ENCODE results near the gene YIF1B.
A peak's percentile ranks its signal among the peaks of the same experiment; 100 is the strongest.

YIF1B gene

DNA sequence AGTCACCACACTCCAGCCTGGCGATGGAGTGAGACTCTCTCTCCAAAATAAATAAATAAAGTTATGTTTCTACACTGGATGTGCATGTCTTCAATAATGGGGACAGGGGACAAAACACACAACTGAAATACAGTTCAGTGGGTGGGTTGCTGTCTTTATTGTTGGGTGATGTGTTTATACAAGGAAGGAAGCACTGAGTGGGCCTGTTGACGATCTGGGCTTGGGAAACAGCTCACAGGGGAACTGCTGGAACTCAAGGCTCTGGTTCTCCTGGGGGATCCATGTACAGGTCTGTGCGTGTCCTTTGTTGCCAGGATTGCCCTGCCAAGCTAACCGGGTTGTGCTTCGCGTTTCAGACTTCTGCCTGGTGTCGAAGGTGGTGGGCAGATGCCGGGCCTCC, 32.5 kb downstream of the YIF1B start:
- TF ChIP-seq, protein P1, sequence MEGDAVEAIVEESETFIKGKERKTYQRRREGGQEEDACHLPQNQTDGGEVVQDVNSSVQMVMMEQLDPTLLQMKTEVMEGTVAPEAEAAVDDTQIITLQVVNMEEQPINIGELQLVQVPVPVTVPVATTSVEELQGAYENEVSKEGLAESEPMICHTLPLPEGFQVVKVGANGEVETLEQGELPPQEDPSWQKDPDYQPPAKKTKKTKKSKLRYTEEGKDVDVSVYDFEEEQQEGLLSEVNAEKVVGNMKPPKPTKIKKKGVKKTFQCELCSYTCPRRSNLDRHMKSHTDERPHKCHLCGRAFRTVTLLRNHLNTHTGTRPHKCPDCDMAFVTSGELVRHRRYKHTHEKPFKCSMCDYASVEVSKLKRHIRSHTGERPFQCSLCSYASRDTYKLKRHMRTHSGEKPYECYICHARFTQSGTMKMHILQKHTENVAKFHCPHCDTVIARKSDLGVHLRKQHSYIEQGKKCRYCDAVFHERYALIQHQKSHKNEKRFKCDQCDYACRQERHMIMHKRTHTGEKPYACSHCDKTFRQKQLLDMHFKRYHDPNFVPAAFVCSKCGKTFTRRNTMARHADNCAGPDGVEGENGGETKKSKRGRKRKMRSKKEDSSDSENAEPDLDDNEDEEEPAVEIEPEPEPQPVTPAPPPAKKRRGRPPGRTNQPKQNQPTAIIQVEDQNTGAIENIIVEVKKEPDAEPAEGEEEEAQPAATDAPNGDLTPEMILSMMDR (IDR thresholded peaks at IDR 0.05): no peak
- Histone ChIP-seq H3K27ac (no peak overlapping the region), H3K4me3 (no peak overlapping the region)
- no peak for DNase-seq (ENCODE audit: low spot score)

DNA sequence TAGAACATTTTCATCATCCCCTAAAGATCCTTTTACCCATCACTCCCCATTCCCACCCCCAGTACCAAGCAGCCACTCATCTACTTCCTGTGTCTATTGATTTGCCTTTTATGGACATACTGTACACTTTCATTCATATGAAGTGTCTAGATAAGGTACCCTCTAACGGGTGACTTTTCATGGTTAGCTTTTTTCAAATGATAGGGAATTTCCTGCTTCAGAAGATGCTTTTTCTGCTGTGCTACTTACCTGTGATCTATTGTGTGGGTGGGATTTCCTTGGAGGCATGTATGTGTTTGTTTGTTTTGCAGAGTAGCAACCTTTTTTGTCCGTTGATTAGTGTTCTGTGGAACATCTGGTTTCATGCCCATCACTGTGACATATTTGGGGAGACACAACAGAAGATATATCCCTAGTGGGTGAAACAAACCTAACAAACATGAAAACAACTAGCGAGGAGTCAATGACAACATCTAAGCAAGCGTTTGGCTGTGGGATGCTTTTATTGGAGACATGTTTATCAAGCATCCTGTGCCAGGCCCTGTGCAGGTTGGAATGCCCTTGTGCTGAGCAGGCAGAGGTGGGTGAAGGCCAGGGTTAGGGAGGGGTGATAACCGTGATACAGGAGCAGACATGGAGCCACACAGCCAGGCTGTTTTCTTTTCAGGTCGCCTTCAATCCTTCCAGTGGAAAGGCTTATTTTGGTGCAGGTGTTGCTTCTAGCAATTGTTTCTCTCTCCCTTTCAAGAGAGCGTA, 33.8 kb downstream of the YIF1B start:
- Histone ChIP-seq H3K4me3 (no peak overlapping the region), H3K27ac (no peak overlapping the region)
- TF ChIP-seq, protein P1 (IDR thresholded peaks at IDR 0.05): no peak
- DNase-seq (ENCODE audit: low spot score): no peak

DNA sequence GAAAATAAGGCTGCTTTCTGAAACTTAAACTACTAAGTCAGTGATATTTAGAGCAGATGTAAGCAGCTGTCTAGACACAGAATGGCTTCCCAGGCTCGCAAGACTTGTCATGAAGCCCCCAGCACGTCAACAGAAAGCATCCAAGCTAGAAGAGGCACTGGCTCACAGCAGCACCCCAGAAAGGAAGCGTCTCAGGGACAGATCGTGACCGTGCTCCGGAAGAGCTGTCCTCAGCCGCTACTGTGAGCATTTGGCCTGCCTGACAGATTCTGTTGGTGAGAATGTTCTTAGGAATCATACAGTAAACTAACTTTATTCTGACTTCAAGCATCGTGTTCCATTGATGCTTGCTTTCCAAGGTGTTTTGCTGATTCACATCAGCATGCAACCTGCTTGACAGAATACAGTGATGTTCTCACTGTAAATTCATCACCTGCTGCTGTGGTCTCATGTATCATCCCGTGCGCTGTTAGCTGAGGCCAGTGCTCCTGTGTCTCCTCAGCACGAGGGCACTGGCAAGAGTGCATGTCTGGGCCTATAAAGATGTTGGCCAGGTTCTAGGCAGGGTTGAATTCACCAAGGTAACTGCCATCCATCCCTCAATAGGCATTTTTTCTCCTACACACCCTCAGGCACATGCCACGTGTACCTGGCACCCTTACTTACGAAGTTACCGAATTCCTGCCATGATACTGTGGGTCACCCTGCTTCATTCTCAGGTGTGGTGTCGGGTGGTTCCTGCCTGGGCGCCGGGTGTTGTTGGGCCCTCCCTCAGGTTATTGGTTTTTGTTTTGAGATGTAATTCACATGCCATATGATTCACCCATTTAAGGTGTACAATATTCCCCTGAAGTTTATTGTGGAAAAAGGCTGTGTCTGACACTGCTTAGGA, 35.5 kb downstream of the YIF1B start:
- H3K4me3 ChIP-seq: no peak overlapping the region
- peak overlapping the region; percentile 45 to 76 for H3K27ac ChIP-seq
- DNase-seq (ENCODE audit: low spot score): no peak
- TF ChIP-seq, protein P1 (IDR thresholded peaks at IDR 0.05): no peak

DNA sequence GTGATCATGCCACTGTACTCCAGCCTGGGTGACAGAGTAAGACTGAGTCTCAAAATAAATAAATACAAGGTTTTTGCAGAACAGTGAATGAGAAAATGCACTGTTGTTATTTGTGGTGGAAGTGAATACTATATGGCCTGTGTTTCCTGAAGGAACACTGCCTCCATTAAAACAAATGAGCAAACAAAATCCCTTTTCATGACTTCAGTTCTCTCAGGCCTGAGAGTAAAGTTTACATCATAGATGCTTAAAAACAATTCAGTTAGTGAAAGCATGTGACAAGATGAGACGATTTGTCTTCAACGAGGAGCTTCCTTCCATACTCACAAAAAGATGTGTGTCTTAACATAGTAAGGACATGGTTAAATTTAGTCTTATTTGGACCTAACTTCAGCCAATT, 37.0 kb downstream of the YIF1B start:
- peak overlapping the region; percentile 50 for H3K4me3 ChIP-seq
- TF ChIP-seq, protein P1 (IDR thresholded peaks at IDR 0.05): no peak
- H3K27ac ChIP-seq: peak overlapping the region; percentile 83 to 94
- DNase-seq (ENCODE audit: low spot score): no peak

DNA sequence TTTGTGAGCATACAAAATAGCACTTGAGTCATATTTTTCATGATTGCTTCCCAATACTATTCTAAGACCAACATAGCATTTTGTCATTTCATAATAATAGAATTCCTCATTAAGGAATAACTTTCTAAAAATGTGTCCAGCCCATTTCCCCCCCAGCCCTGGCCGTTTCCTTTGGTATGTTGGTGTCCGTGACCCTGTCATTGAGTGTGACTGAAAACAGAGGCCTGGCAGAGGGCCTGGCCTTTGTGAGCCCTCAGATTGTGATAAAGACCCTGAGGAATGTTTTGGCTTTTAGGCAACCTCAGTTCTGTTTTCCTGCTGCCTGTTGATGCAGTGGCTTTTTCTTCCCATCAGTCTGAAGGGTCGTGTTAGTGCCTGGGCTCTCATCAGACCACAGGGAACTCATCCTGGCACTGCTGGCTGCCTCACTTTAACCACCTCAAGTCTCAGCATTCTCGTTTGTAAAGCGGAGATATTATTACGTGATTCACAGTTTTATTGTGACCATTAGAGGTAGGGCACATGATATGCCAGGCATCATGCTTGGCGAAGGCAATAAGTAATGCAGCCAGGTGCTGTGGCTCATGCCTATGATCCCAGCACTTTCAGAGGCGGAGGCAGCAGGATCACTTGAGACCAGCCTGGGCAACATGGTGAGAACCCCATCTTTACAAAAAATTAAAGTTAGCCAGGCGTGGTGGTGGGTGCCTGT, 37.6 kb downstream of the YIF1B start:
- Histone ChIP-seq H3K4me3 (peak overlapping the region; percentile 50), H3K27ac (peak overlapping the region; percentile 83 to 94)
- TF ChIP-seq, protein P1 (IDR thresholded peaks at IDR 0.05): no peak
- DNase-seq (ENCODE audit: low spot score): peak; percentile 88

DNA sequence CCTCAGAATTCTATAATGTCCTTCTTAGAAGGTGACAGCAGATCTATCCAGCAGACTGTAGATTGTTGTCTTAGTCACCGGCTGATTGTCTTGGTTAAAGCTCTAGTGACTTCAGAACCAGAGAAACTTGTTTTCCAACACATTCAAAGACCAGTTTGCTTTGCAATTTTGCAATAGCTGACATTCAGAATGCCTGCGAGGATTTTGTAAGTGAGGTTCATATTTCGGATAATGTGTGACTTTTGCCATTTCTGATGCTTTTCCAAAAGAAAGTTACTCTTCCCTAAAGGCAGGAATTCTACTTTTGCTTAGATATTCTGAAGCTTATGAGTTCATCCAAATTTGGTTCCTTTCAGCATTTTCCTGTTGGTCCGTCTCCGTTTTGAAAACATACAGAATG, 38.2 kb downstream of the YIF1B start:
- peak overlapping the region; percentile 50 for H3K4me3 ChIP-seq
- DNase-seq (ENCODE audit: low spot score): no peak
- TF ChIP-seq, protein P1 (IDR thresholded peaks at IDR 0.05): no peak

More for the DNA sequence above, 38.2 kb downstream of the YIF1B start:
- H3K27ac ChIP-seq: peak overlapping the region; percentile 83 to 94
